GM18873 (cell line): Measurements from ENCODE around the gene PARD3B.
"Not testable (repeated sequence)": the region's sequence is repeated elsewhere in the genome, so short reads cannot be mapped to it uniquely, and the experiment has no call there.

Source experiments
- ATAC-seq: cut with Tn5 transposase; IDR thresholded peaks from one replicate; pipeline ENCODE4 v1.9.1; 2021; ENCODE audit warnings: mild to moderate bottlenecking, moderate library complexity, moderate number of reproducible peaks; ENCODE audit not compliant: unreplicated experiment, low FRiP score

Gene PARD3B

GRCh38 chr2:204538182-204539018 lies 6.9 kb upstream of the PARD3B start:
- ATAC-seq, result no peak

DNA sequence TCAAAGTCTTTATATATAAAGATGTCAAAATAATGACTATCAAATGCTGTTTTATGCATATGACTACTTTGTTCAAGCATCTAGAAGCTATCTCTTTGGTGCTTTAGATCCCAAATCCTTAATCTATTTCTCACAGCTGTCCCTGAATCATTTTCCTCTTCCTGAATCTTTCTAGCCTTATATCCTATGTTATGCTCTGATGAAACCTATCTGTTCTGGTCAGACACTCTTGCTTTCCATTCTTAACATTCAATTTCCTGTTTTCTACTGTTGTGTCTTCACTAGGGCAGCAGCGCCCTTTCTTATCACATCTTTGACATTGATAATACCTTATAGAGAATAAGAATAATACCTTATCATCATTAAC lies 6.3 kb upstream of the PARD3B start:
- no peak for ATAC-seq

GRCh38 chr2:204541637-204542036 lies 3.6 kb upstream of the PARD3B start:
- no peak for ATAC-seq

- no peak for ATAC-seq
Measured at GRCh38 chr2:204542982-204543608, 2.2 kb upstream of the PARD3B start.

DNA sequence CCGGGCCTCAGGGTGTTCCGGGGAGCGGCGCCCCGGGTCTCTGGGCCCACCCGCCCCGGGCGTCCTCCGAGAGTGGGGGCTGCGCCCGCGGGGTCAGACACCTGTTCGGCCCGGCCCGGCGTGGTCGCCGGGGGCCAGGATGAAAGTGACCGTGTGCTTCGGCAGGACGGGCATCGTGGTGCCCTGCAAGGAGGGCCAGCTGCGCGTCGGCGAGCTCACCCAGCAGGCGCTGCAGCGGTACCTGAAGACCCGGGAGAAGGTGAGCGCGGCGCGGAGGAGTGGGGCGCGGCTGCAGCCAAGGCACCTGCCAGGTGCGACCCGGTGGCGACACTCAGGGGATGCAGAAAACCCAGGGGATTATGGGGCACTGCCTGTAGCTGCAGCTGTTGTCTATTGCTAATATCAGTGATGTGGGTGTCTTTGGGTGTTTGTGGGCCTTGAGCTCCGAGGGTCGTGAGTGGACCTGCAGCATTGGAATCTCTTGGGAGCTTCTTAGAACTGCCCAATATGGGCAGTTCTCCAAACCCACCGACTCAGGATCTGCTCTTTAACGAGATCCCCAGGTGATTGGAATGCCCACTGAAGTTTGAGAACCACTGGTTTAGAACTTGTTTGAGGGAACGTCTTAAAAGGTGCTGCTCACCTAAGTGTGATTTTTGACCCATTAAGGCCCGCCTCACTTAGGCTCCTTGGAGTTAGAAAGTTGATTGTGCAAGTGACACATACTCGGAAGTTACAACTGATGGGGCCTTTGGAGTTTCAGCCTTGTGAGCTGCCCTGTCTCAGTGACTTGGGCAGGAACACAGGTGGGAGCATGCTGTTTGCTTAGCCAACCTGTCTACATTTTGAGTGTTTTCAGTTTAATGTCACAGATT lies 823 bp downstream of the PARD3B start:
- ATAC-seq, result no peak

DNA sequence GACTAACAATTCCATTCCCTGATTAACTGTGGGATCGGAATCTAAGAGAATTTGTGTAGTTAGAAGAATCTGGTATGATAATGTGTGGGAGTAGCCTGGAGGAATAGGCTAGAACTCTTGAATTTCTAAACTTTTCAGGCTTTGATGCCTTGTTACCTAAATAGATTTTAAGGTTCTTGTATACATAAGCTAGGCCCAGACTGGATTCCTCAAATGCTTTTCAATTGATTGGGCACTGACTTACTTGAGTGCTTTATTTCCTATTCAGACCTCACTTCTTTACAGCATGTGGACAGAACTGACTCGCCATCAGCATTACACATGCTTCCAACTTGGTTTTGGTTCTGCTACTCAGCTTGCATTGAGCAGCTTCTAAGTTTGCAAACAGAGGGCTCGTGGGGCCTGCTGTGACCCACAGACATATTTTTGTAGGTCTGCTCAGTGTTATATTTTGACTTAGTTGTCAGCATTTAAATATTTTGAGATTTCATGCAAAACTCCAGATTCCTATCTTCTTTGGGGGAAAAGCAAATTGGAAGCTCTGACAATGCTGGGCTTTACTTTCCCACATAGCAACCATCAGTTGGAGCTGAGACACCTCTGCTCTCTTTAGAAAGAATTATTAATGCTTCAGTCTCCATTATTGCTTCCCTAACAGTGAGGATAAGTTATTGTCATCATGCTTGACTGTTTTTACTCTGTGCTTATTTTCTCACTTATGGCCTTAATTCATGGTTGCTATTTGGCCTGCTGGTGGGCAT lies 5.7 kb downstream of the PARD3B start:
- ATAC-seq, result no peak

- no peak for ATAC-seq
Measured at GRCh38 chr2:204551512-204551863, 6.2 kb downstream of the PARD3B start.

GRCh38 chr2:204557604-204558003 lies 12.3 kb downstream of the PARD3B start:
- no peak for ATAC-seq

- ATAC-seq, result not testable (repeated sequence)
Measured at GRCh38 chr2:204559358-204559757, 14.1 kb downstream of the PARD3B start.

DNA sequence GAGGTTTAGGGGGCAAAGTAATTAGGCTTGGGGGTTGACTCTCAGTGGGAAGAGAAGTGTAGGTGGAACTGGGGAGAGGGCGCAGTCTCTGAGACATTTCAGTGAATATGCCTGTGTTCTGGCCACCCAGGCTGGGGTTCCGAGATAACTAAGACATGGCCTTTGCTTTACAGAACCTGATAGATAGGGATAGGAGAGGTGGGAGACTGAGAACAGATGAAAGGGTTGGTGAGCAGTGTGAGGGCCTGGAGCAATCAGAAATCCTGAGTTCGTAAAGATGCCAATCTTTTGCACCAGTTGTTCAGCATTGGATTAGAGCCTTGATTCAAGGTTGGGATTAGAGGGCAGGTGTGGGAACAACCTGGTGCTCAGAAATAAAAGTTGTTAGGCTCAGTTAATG lies 15.6 kb downstream of the PARD3B start:
- no peak for ATAC-seq

DNA sequence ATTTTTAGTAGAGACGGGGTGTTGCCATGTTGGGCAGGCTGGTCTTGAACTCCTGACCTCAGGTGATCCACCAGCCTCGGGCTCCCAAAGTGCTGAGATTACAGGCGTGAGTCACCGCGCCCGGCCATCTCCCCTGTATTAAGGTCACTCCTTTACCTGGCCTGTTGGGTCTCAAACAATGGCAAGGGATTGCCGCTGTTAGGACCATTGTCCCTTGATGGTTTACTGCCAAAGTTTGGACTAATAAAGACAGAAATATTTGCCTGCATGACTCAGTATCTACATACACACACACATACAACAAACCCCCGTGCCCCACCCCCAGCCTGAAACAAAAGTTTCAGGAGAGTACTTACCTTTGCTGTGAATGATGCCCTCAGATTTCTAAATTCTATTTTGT lies 16.5 kb downstream of the PARD3B start:
- ATAC-seq, result no peak

GRCh38 chr2:204566439-204566838 lies 21.2 kb downstream of the PARD3B start:
- no peak for ATAC-seq

GRCh38 chr2:204570421-204570820 lies 25.1 kb downstream of the PARD3B start:
- no peak for ATAC-seq

- ATAC-seq, result no peak
Measured at GRCh38 chr2:204571041-204571440, 25.8 kb downstream of the PARD3B start.

DNA sequence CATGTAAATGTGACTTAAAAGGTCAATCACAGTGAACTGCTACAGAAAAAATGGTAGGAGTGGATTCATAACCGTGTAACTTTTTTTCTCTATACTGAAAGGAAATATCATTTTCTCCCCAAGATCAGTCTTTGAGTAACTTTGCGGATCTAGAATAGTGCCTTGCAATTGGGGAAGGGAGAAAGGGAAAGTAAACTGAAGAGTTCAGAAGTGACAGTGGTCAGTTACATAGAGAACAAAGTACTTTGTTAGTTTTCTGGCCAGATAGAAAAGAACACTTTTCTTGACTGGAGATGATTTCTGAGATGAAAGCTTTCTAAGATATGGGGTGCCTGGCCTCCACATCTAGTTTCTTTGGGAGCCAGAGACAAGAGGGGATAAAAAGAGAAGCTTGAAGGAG lies 26.6 kb downstream of the PARD3B start:
- no peak for ATAC-seq

- no peak for ATAC-seq
Measured at GRCh38 chr2:204573221-204573620, 27.9 kb downstream of the PARD3B start.

GRCh38 chr2:204574486-204574885 lies 29.2 kb downstream of the PARD3B start:
- no peak for ATAC-seq

DNA sequence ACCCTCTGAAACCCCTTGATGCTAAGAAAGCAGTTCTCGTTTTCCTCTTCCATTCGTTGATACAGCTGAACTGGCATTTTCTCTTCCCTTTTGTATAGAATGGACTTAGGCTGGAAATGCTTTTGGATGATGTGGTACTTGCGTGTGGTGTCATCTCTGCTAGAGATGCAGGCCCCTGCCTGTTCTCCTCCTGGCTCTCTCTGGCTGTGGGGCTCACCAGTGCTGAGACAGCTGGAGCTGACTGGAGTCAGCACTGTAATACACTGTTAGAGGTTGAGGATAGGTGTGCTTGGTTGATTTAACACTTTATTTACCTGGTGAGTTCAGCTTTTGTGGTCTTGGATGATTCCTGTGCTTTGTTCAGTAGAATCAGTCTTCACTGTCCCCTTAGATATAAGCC lies 30.2 kb downstream of the PARD3B start:
- ATAC-seq, result no peak

DNA sequence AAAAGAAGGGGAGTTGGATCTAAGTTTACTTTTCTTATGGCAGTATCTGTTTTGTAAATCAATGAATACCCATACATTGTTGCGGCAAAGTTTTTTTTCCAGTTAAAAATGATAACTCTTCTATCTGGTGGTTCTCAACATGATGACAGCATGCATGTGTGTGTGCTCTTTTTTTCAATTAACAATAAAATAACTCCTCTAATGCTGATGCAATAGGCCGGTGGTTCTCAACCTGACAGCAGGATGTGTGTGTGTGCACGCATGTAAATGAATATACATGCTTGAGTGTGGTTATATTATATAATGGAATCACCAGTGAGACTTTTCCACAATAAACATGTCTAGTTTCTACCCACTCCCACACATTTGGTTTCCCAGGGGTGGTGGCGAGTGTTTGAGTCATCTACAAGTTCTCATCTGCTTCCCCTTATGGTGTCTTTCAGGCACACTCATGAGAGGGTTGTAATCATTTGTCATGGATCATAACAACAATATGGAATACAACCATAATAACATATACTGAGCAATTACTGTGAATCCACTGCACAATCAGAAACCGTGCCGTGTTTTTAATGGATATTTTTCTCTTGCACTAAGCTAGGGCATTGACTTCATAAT lies 31.2 kb downstream of the PARD3B start:
- ATAC-seq, result no peak

DNA sequence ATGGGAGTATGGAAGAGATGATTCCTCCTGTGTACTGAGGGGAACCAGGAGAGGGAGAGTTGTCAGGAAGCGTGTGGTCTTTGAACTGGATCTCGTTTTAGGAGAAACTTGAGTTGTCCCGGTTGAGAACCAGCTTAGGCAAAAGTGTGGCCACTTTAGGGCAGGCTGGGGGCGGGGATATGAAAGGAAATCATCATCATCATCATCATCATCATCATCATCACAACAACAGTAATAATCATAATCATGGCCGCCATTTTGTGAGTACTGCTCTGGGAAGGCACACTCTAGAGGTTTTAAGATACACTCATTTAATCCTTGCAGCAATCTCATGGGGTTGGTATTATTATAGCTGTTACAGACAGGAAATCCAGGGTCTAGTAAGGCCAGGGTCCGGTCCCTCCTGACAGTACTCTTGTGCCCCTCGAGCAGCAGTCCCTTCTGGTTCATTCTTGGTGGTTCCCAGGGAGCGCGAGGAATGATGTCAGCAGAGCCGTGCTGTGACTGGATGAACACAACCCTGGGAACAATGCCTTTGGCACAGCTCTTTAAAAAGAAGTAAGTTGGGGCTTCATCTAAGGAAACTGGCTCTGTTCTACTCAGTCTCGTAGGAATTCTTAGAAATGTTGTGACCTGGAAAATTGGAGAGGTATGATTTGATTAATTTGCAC lies 33.8 kb downstream of the PARD3B start:
- ATAC-seq, result no peak
